Measurements from ENCODE around the gene DOK3. TPM values are rescaled to one million over a fixed set of nuclear protein-coding genes. Genes with fewer than 3 reads are reported as not detected.

DOK3 gene, protein sequence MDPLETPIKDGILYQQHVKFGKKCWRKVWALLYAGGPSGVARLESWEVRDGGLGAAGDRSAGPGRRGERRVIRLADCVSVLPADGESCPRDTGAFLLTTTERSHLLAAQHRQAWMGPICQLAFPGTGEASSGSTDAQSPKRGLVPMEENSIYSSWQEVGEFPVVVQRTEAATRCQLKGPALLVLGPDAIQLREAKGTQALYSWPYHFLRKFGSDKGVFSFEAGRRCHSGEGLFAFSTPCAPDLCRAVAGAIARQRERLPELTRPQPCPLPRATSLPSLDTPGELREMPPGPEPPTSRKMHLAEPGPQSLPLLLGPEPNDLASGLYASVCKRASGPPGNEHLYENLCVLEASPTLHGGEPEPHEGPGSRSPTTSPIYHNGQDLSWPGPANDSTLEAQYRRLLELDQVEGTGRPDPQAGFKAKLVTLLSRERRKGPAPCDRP
- 1.6 to 5.5 TPM (median 4.2 TPM) in 5 replicates for total RNA-seq (2022; extraction: Qiagen RNA extraction; ENCODE audit: low read depth)

GRCh38 chr5:177509381-177509951 is at the start of gene DOK3:
DOK3 (minus strand) TSS chr5:177509826; CDS start chr5:177509540, 286 bp downstream.

GRCh38 chr5:177554474-177555111 is 45.0 kb upstream of the DOK3 start, which contains the start of gene FAM193B:
FAM193B (minus strand) TSS chr5:177554563; CDS start chr5:177554458, 105 bp downstream.

DNA sequence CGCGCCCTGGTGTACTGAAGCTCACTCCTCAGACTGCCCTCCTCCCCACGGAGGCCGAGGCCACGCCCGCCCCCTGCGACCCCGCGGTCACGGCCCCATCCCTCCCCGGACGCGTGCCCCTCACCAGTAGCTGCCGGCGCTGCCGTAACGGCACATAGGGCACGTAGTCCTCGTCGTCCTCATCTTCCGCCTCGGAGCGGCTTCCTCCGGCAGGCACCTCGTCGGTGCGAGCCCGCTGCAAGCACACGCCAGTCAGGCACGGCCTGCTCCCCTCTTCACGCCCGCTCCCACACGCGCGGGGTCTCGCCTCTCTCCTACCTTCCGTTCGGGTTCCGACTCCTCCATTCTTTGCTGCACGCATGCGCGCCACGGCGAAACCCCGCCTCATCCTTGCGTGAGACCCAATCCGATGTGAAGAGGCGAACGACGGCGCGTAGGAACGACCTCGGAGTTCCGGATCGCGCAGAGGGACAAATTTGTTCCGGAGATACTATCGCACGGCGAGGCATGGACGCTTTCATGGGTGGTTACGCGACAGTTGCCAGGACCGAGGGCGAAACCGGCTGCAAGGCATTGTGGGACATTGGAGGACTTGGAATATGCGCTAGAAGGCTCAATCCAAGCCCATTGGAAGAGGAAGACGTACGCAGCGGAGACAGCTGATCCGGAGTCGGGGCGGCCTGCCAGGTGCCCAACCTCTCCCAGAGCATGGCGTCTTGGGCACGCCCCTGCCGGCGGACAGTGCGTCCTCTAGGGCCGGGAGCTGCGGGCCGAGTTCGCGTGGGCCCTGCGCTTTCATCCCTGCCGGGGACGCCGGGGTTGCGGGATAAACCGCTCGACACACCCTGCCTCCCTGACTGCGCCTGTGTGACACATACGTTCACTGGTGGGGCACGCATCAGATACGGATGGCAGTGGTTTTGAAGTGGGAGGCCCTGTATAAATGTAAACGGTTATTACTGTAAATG is 7.3 kb upstream of the DOK3 start, which contains the start of gene DDX41:
DDX41 (minus strand) TSS at position 361 of the 968 bp plus-strand sequence; CDS start at position 345, 16 bp downstream.

DNA sequence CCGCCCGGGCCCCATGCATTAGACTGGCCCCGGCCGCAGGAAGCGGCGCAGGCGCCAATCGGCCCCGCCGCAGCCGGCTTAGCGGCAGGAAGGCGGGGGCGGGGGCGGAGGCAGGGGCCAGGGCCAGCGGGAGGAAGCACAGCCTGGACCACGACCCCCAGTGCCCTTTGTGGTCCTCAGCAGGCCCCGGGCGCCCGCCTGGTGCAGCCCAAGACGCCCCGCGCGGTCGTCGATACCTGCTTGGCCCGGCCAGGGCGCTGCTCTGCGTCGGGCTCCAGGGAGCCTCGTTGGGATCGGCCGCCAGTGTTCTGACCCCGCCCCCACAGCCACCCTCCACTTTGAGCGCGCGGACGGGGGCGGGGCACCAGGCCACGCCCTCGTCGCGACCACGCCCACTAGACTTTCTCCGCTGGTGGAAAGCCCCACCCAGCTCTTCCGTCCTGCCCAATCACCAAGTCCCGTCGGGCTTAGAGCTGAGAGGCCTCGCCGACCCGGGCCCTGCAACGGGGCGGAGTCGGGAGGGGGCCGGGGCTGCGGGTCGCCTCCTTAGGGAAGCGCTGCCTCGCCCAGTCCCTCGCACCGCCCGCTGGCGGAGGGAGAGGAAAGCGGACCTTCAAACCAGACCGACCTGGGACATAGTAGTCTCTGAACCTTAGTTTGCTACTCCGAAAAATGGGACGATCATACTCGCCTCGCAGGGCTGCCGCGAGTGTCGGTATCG is 12.2 kb downstream of the DOK3 start, which contains the start of gene PDLIM7:
PDLIM7 (minus strand) TSS at position 313 of the 721 bp plus-strand sequence. CDS start 1,092 bp downstream, outside the sequence.

DNA sequence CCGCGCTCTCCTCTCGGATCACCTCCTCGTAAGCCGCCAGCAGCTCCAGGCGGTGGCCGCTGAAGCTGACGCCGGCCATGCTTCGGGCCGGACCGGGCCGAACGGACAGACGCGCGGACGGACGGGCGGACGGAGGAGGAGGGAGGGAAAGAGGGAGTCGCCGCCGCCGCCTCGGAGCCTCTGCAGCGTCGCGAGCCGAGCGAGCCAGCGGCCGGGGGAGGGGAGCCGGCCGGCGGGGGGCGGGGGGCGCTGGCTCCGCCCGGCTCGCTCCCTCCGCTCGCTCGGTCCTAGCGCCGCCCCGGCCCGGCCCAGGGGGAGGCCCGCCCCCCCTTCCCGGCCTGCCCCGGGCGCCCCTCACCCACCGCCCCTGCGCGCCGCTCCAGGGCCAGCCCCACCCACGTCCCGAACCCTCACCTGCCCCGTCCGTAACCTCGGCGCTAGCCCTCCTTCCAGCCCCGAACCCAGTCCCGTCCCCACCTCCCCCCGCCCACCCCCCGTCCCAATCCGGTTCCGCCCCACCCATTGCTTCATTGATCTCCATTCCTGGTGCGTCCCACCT is 36.1 kb downstream of the DOK3 start, which contains the start of gene DBN1:
DBN1 (minus strand) TSS at position 192 of the 559 bp plus-strand sequence; CDS start at position 79, 113 bp downstream.

Other genes with a start within 250 kb of the DOK3 start
- gene RAB24, start 206.1 kb downstream of the DOK3 start, total RNA-seq (2022; extraction: Qiagen RNA extraction; ENCODE audit: low read depth): 17.8 to 29.4 TPM (median 27.5 TPM) in 5 replicates
- 252 to 395 TPM (median 363 TPM) in 5 replicates for gene PRELID1, start 206.0 kb downstream of the DOK3 start, total RNA-seq (2022; extraction: Qiagen RNA extraction; ENCODE audit: low read depth)
- 9.4 to 21.9 TPM (median 17.1 TPM) in 5 replicates for gene MXD3, start 197.9 kb downstream of the DOK3 start, total RNA-seq (2022; extraction: Qiagen RNA extraction; ENCODE audit: low read depth)
- 160 to 242 TPM (median 196 TPM) in 5 replicates for gene LMAN2, start 158.2 kb downstream of the DOK3 start, total RNA-seq (2022; extraction: Qiagen RNA extraction; ENCODE audit: low read depth)
- gene RGS14, start 151.9 kb downstream of the DOK3 start, total RNA-seq (2022; extraction: Qiagen RNA extraction; ENCODE audit: low read depth): 4.3 to 6.5 TPM (median 5.0 TPM) in 5 replicates
- not detected in 5 replicates for gene SLC34A1, start 125.4 kb downstream of the DOK3 start, total RNA-seq (2022; extraction: Qiagen RNA extraction; ENCODE audit: low read depth)
- not detected in 5 replicates for gene PFN3, start 109.2 kb downstream of the DOK3 start, total RNA-seq (2022; extraction: Qiagen RNA extraction; ENCODE audit: low read depth)
- gene F12, start 100.3 kb downstream of the DOK3 start, total RNA-seq (2022; extraction: Qiagen RNA extraction; ENCODE audit: low read depth): 11.6 to 25.9 TPM (median 23.8 TPM) in 5 replicates
- gene GRK6, start 83.2 kb downstream of the DOK3 start, total RNA-seq (2022; extraction: Qiagen RNA extraction; ENCODE audit: low read depth): 19.0 to 28.3 TPM (median 25.2 TPM) in 5 replicates
- gene PRR7, start 63.0 kb downstream of the DOK3 start, total RNA-seq (2022; extraction: Qiagen RNA extraction; ENCODE audit: low read depth): 12.4 to 41.6 TPM (median 34.4 TPM) in 5 replicates
- gene DBN1, start 36.2 kb downstream of the DOK3 start, total RNA-seq (2022; extraction: Qiagen RNA extraction; ENCODE audit: low read depth): 44.4 to 81.4 TPM (median 67.6 TPM) in 5 replicates
- gene PDLIM7, start 12.2 kb downstream of the DOK3 start, total RNA-seq (2022; extraction: Qiagen RNA extraction; ENCODE audit: low read depth): 65.0 to 100 TPM (median 76.8 TPM) in 5 replicates
- gene DDX41, start 7.1 kb upstream of the DOK3 start, total RNA-seq (2022; extraction: Qiagen RNA extraction; ENCODE audit: low read depth): 89.5 to 135 TPM (median 113 TPM) in 5 replicates
- gene FAM193B, start 44.7 kb upstream of the DOK3 start, total RNA-seq (2022; extraction: Qiagen RNA extraction; ENCODE audit: low read depth): 16.2 to 38.0 TPM (median 33.9 TPM) in 5 replicates
- 267 to 288 TPM (median 273 TPM) in 5 replicates for gene TMED9, start 82.4 kb upstream of the DOK3 start, total RNA-seq (2022; extraction: Qiagen RNA extraction; ENCODE audit: low read depth)
- gene B4GALT7, start 90.3 kb upstream of the DOK3 start, total RNA-seq (2022; extraction: Qiagen RNA extraction; ENCODE audit: low read depth): 11.6 to 29.9 TPM (median 27.6 TPM) in 5 replicates